Cortex of kidney (tissue), 1 donor: Measurements from ENCODE around the gene GPER1.

Experiments used
- DNase-seq: peaks from one replicate; lab custom pipeline; 2025; lab: John Stamatoyannopoulos, UW

GPER1 gene

DNA sequence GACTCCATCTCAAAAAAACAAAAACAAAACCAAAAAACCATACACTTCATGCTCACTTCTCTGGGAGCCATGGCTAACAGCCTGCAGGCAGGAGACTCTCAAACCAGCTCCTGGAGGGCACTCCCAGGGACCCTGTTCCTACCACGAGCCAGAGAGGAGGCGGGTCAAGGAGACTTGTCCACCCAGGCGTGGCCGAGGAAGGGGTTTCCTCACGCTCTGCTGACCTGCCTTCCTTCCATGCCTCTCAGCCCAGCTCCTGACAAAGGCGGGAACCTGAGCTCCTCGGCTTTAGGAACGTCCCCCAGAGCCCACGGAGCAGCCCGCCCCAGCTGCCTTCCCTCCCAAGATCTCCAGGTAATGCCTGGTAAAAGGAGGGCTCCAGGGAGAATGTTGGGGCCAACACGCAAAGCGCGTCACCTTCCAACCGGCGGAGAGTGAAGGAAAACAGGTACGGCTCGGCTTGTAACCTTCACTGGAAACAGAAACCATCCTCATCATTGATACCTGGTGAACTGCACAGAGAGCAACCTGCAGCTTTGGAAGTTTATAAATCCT is 34.0 kb upstream of the GPER1 start:
- no peak for DNase-seq

DNA sequence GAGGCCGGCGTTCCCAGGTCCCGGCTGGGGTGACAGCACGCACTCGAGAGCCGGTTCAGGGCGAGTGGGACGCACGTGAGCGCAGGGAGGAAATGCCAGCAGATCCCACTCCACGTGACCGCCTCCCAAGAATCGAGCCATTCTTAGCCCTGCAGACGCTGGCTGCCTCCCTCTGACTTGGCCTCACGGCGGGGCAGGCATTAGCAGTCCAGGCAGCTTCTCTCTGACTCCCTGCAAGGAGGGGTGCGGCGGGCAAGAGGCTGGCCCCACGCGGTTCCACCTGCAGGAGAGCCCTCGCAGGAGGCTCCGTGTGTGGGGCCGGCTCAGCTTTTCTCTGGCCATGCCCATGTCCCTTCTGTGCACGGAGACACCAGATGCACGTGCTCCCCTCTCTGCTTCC is 33.5 kb upstream of the GPER1 start:
- no peak for DNase-seq

DNA sequence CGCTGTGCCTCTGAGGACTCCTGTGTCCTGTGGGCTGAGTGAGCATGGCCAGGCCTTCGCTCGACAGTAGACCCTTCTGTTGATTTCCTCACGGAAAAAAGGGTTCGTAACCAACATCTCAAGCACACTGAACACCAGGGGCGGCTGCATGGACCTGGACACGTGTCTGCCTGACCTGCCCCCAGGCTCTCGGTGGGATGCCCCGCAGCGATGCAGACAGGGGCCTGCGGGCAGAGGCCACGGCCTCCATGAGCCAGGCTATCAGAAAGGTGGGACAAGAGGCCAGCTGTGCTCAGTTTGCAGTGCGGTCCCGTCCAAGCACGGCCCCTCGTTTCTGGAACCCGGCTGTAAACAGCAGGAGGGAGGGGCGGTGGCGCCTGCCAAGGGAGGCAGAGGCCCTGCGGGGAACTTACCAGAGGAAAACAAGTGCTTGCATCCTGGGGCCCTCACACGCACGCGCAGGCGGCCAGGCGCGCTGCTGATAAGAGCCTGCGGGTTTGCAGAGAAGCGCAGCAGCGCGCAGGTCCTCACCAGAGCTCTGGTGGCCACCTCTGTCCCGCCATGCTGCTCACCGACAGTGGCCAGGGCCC is 33.0 kb upstream of the GPER1 start:
- DNase-seq: no peak

DNA sequence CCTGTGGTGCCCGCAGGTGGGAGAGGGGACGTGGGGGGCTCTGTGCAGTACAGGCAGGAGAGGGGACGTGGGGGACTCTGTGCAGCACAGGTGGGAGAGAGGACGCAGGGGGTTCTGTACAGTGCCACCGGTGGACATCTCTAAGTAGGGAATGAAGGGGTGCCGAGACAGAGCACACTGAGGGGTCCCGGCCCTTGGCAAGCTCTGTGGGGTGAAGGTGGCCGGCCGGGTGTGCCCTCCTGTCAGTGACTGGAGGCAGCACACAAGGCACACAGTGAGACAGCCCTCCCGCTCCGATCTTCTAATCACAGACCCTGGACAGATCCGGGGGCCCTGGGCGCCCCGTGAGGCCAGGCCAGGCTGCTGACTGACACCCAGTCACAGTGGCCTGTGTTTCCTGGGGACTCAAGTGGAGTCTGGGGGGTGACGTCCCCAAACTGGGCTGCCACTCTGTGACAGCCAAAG is 32.4 kb upstream of the GPER1 start:
- no peak for DNase-seq

DNA sequence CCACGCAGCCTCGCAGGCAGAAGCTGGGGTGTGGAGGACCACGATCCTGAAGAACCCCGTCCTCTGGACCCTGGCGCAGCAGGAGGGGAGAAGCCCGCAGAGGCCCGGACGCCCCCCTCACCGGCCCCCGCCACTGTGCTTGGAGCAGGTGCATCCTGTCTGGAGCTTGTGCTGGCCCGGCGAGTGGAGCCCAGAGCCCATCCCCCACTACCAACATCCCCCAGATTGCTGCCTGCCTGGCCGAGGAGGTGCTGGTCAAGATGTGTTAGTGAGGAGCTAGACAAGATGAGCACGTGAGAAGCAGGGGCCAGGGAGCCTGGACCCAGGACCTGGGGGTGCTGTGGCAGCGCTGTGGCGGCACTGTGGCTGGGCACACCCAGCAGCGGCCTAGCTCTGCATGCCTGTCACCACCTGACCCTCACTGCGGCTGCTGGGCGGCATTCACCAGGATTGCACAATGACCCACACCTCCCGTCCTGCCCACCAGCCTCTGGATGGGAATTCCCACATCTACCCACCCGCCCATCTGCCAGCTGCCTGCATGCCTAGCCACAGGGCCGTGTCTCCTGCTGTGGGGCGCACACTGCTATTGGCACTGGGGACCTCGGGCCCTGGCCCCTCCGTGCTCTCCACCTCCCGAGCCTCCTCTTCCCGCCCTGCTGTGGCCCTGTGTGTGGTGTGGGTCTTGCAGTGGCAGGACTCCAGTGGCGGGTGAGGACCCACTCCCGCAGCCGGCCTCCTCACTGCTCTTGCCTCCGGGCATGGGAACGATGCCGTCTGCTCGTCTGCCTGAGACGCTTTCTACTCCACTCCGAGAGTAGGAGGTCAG is 31.7 kb upstream of the GPER1 start:
- DNase-seq: no peak

DNA sequence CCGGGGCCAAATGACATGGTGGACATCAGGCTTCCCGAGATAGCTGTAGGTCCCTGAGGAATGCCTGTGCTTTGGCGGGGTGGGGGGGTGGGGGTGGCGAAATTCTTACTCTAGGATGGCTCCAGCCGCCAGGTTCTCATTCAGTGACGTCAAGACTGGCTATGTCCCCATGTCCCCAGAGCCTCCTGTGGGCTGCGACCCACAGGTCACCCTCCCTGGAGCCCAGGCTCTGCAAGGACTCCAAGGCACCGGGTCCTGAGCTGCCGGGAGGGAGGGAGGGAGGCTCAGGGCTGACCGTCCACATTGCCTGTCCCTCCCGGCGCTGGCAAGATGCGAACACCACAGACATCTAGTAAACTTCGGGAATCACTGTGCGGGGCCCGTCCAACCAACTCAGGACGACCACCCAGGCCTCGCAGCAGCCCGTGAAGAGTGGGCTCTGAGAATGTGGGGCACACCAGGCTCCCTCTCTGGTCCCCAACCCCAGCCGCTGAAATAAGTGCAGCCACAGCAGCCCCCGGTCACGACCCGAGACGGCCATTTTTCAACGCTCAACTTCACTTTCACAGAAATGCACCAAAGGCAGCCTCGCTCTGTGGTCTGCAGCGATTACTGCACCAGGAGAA is 31.0 kb upstream of the GPER1 start:
- DNase-seq: no peak

DNA sequence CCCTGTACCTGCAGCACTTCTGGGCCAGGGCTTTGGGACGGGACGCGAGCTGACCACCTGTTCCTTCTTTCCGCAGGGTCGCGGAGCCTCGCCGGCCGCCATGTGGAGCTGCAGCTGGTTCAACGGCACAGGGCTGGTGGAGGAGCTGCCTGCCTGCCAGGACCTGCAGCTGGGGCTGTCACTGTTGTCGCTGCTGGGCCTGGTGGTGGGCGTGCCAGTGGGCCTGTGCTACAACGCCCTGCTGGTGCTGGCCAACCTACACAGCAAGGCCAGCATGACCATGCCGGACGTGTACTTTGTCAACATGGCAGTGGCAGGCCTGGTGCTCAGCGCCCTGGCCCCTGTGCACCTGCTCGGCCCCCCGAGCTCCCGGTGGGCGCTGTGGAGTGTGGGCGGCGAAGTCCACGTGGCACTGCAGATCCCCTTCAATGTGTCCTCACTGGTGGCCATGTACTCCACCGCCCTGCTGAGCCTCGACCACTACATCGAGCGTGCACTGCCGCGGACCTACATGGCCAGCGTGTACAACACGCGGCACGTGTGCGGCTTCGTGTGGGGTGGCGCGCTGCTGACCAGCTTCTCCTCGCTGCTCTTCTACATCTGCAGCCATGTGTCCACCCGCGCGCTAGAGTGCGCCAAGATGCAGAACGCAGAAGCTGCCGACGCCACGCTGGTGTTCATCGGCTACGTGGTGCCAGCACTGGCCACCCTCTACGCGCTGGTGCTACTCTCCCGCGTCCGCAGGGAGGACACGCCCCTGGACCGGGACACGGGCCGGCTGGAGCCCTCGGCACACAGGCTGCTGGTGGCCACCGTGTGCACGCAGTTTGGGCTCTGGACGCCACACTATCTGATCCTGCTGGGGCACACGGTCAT is 30.3 kb upstream of the GPER1 start:
- no peak for DNase-seq

DNA sequence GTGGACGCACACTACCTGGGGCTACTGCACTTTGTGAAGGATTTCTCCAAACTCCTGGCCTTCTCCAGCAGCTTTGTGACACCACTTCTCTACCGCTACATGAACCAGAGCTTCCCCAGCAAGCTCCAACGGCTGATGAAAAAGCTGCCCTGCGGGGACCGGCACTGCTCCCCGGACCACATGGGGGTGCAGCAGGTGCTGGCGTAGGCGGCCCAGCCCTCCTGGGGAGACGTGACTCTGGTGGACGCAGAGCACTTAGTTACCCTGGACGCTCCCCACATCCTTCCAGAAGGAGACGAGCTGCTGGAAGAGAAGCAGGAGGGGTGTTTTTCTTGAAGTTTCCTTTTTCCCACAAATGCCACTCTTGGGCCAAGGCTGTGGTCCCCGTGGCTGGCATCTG is 29.6 kb upstream of the GPER1 start:
- no peak for DNase-seq

DNA sequence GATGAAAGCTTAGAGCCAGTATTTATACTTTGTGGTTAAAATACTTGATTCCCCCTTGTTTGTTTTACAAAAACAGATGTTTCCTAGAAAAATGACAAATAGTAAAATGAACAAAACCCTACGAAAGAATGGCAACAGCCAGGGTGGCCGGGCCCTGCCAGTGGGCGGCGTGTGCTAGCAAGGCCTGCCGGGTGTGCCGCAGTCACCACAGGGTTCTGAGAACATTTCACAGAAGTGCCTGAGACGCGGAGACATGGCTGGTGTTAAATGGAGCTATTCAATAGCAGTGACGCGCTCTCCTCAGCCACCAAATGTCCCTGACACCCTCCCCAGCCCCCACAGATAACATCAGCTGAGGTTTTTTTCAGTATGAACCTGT is 29.1 kb upstream of the GPER1 start:
- no peak for DNase-seq

DNA sequence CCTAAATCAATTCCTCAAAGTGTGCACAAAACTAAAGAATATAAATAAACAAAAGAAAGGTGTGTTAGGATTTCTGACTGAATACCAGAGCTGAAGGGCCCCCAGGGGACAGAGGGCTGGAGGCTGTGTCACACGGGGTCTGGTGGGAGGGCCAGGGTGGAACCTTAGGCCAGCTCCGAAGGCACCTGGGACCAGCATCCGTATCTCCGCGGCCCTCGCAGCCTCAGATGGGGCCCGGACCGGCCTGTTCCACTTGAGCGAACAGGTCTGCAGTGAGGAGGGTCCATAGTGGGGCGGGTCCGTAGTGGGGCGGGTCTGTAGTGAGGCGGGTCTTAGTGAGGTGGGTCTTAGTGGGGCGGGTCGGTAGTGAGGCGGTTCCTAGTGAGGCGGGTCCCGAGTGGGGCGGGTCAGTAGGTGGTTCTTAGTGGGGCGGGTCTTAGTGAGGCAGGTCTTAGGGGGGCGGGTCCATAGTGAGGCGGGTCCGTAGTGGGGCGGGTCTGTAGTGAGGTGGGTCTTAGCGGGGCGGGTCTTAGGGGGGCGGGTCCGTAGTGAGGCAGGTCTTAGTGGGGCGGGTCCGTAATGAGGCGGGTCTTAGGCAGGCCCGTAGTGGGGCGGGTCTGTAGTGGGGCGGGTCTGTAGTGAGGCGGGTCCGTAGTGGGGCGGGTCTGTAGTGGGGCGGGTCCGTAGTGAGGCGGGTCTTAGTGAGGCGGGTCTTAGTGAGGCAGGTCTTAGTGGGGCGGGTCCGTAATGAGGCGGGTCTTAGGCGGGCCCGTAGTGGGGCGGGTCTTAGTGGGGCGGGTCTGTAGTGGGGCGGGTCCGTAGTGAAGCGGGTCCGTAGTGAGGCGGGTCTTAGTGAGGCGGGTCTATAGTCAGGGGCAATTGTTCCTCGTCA is 28.5 kb upstream of the GPER1 start:
- DNase-seq: no peak

DNA sequence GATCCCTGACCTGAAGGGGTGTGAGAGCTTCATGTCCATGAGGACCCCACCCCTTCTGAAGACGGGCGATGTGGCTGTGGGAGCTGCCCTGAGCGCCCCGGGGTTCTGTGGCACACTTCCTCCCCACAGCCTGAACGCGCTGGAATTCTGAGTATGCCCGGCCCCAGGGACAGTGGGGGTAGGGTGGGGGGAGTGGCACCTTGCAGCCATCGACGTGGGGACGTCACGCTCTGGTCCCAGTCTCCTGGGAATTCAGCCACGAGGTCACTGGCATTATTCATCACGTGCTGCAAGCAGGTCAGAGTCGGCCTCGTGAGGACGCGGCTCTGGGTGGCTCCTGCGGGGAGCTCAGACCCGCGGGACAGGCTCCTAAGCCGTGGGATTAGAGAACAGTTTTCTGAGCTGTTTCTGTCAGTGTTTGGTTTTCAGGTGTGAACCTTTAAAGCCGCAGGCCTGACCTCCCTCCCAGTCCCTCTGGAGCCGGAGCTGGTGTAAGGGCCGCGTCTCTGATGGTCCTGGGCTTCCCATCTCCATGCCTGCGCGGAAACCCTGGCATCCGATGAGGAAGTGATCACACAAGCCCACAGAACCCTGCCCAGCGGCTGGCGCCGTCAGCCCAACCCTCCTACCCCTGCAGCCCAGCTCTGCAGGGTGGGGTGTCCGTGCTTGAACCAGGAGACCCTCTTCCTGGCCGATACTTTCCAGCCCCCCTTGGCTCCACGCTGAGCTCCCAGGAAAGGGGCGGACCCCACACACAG is 27.4 kb upstream of the GPER1 start:
- DNase-seq: no peak

DNA sequence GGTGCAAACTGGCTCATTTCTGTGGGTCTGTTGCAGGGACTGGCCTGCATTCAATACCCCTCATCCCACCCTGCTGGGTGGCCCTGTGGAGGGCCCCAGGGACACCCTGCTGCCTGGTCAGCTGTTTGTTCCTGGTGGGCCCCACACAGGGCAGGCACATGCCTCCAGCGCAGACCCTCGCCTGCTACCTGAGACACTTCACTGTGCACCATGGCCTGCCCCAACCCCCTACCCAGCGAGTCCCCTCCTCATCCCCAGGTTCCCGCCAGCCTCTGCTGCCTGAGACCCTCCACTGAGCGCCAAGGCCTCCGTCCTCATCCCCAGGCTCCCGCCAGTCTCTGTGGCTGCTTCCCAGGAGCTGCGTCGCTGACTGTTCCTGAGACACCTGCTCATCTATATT is 26.7 kb upstream of the GPER1 start:
- DNase-seq: no peak

DNA sequence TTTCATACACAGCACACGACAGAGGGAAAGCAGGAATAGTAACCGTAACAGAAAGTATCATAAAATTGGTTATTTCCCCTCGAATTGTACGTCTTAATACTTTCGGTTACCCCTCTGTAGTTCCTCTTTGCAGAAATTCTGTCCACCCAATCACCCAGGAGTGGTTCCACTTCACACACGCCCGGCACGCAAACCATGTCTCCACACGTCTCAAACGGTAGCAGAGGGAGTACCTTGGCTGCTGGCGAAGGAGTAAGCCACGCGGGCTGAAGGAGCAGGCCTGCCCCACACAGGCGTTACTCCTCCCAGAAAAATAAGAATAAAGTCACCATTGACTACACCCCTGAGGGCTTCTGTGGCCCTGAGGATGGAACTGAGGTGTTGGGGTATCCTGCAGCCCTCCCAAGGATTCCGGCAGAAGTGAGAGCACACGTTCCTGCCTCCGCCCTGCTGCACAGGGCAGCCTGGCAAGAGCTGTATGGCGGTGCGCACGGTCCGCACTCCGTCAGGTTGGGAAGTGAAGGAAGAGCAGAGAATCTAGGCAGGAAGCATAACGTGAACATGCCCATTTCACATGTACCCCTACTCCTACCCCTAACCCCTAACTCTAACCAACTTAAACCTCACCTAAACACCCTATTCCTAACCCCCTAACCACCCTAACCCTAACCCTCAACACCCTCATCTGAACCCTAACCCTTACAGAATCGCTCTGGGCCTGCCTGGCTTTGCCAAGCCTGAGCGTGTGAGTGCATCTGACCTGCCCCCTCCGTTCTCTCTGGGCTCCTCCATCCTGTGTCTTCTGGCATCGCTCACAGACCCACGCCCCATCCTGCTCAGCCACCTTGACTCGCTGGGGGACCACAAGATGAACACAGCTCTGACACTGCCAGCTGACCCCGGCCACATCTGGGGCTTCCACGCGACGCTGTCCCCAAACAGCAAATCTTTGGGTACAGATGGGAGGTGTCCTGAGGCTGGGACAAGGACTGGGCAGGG is 25.3 kb upstream of the GPER1 start:
- no peak for DNase-seq

DNA sequence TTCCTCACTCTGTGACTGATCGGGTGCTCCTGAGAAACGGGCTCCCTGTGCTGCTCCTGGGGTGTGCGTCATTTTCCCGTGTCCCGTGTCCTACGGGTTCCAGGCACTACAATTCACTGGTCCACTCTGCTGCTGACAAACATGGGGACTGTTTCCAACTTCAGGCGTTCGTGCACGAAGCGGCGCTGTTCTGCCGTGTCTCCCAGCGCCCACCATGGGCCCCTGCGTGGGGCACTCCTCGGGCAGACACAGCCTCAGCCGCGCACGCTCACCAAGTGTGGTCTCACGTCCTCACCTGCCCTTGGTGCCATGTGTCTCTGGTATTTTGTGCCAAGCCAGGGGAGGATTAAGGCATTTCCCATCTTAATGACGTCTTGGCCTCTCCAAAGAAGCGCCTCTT is 24.6 kb upstream of the GPER1 start:
- DNase-seq: no peak

DNA sequence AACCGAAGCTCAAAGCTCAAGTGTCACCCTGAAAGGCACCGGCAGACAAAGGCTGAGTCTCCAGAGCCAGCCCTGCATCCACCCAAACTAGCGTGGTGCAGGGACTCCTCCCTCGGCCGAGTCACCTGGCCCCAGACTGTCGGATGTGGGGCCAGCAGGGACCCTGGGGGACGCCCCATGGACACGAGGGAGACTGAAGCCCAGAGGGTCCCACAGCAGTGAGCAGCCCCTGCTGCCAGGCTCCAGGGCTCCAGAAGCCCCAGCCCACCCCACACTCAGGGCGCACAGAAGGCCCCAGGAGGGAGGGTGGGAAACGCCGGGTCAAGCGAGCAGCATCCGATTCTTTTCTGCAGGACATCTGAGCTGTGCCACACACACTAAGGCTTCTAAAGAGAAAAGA is 23.3 kb upstream of the GPER1 start:
- DNase-seq: no peak

DNA sequence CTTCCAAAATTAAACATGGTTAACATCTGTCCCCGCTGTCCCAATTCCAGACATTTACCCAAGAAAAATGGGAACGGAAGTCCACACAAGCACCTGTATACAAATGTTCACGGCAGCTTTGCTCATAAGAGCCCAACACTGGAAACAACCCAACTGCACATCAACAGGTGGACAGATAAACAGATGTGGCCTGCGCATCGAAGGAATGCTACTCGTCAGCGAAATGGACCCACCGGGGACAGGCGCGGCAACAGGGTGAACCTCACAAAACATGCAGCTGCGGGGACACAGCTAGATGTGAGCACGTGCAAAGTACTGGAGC is 22.7 kb upstream of the GPER1 start:
- no peak for DNase-seq

DNA sequence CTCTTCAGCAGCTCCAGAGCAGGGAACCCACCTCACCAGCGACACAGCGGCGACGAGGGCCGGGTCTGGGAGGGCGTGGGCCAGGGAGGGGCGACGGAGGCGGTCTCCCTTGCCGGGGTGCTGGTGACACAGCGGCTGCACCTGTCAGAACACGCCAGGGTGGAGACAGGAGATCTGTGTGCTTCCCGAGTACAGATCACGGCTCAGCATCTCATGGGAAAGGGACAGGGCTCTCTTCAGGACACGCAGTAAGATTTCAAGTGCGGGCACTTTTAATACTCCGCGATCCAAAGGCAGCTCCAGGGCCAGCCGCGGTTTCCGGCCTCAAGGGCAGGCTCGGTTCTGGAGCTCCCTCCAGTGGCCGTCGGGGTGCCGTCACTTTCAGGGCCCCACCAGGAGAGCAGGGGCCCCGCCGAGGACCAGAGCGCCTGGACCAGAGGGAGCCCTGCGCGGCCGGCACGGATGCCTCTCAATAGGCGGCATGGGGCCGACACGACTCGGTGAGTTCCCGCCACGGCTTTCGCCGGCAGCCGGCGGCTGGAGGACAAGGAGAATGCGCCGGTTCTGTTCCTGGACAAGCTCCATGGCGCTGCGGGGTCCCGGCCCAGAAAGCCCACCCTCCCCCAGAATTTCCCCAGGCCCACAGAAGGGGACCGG is 22.2 kb upstream of the GPER1 start:
- no peak for DNase-seq

DNA sequence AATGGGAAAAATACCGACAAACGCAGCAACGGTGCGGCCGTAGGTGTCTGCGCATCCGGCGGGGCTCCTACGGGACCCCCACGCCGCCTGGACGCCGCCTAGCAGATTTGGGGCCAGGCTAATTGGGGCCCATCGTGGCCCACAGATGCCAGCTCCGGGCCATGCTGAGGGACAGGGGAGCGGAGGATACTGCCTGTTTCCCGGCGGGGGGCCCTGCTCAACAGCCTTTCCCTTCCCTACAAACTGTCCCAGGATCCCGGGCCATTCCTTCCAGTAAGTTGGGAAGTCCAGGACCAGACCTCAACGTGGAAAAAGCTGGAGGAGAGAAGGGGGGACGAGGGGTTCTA is 21.7 kb upstream of the GPER1 start:
- DNase-seq: no peak

DNA sequence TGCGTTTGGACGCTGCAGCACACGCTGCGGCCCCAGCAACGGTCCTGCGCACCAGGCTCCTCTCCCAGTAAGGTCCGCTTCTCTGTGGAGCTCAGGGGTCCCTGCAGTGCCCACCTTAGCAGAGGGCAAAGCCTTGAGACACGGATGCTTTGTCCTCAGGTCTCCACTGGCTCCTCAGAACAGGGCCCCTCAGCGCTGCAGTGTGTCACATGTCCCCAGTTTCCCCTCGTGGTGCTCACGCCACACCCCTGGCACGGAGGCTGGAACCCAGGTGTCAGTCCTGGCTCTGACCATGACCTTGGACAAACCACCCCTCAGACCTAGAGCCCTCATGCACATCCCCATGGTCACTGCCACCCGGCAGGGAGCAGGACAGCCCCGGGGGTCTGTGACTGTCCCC is 19.9 kb upstream of the GPER1 start:
- no peak for DNase-seq
